Adrenal gland (tissue), 5 donors: ENCODE measurements around the gene CACNG7.

Experiments used
- POLR2A ChIP-seq, 2 donors: fragments of 450-650 bp; IDR thresholded peaks; one replicate each; pipeline ENCODE4 v1.6.1; 2017; ENCODE audit warnings: antibody characterized with exemption in 2 of 2, mild to moderate bottlenecking in 2 of 2, moderate library complexity in 1 of 2
- TF ChIP-seq, protein P1 (sequence below), 6 experiments: fragments of 450-650 bp in 4 of 6; fragments of 200-600 bp in 2 of 6; sonication (generic) in 1 of 6; IDR thresholded peaks; 1 replicate in 5 of 6; 2 replicates in 1 of 6; pipeline versions ENCODE4 v1.5.1 to v1.8.0; 2016 to 2021; ENCODE audit warnings: antibody characterized with exemption in 6 of 6, mild to moderate bottlenecking in 2 of 6, moderate library complexity in 1 of 6
- donor health status: DM: no; HTN: no; CAD: no.

DNA sequence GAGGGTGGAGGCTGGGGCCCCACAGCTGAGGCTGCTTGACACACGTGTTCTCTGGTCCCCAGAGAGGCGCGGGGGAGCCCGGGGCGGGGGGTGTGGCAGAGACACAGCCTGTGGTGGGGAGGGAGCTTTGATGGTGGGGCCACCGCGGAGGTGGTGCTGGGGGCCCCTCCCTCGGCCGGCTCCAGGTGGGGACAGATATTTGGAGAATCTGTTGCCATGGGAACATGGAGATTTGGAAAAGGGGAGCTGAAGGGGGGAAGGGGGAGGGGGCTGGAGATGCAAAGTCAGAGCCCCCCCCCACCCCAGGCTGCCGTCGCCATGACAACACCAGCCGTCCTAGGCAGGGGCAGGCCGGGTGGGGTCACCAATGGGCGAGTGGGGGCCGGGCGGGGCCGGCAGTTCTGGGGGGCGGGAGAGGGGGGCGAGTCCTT lies 25.8 kb upstream of the CACNG7 start:
- TF ChIP-seq, protein P1, sequence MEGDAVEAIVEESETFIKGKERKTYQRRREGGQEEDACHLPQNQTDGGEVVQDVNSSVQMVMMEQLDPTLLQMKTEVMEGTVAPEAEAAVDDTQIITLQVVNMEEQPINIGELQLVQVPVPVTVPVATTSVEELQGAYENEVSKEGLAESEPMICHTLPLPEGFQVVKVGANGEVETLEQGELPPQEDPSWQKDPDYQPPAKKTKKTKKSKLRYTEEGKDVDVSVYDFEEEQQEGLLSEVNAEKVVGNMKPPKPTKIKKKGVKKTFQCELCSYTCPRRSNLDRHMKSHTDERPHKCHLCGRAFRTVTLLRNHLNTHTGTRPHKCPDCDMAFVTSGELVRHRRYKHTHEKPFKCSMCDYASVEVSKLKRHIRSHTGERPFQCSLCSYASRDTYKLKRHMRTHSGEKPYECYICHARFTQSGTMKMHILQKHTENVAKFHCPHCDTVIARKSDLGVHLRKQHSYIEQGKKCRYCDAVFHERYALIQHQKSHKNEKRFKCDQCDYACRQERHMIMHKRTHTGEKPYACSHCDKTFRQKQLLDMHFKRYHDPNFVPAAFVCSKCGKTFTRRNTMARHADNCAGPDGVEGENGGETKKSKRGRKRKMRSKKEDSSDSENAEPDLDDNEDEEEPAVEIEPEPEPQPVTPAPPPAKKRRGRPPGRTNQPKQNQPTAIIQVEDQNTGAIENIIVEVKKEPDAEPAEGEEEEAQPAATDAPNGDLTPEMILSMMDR (IDR thresholded peaks at IDR 0.05) = no peak
- TF ChIP-seq POLR2A (IDR thresholded peaks at IDR 0.05) = no peak
